Uterus (tissue), 2 donors: Measurements from ENCODE around the gene ZCCHC7.

ENCODE experiments used
- CTCF ChIP-seq, 4 experiments: fragments of 200-600 bp in 2 of 4; fragments of 450-650 bp in 2 of 4; sonication (generic) in 2 of 4; IDR thresholded peaks; one replicate each; pipeline ENCODE4 v1.5.1; 2016 to 2019; ENCODE audit warnings: antibody characterized with exemption in 4 of 4, mild to moderate bottlenecking in 2 of 4, moderate library complexity in 1 of 4
- POLR2A ChIP-seq, 2 donors: fragments of 450-650 bp; IDR thresholded peaks; one replicate each; pipeline ENCODE4 v1.6.1; 2016; ENCODE audit warnings: antibody characterized with exemption in 2 of 2, mild to moderate bottlenecking in 1 of 2, moderate library complexity in 1 of 2

- no peak for TF ChIP-seq CTCF (IDR thresholded peaks at IDR 0.05)
- no peak for TF ChIP-seq POLR2A (IDR thresholded peaks at IDR 0.05)
Observed at GRCh38 chr9:37179576-37179975, 59.2 kb downstream of the ZCCHC7 start.
